Measurements from ENCODE around the gene DPT.

Gene DPT

DNA sequence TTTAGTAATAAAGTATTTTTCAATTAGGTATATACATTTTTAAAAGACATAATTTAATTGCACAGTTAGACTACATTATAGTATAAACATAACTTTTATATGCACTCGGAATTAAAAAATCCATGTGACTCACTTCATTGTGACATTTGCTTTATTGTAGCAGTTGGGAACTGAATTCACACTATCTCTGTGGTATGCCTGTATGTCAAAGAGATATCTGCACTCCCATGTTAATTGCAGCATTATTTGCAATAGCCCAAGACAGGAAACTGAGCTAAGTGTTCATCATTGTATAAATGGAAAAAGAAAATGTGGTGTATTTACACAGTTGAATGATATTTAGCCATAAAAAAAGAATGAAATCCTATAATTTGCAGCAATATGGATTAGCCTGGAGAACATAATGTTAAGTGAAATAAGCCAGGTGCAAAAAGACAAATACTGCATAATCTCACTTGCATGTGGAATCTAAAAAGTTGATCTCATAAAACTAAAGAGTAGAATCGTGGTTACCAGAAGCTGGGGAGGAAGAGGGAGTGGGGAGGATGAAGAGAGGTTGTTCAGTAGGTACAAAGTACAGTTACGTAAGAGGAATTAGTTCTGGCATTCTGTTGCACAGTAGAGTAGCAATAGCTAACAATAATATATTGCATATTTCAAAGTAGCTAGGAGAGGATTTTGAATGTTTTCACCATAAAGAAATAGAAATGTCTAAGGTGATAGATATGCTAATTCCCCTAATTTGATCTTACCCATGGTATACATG, 64.8 kb downstream of the DPT start:
- DNase-seq (ENCODE audit: low spot score): no peak

DNA sequence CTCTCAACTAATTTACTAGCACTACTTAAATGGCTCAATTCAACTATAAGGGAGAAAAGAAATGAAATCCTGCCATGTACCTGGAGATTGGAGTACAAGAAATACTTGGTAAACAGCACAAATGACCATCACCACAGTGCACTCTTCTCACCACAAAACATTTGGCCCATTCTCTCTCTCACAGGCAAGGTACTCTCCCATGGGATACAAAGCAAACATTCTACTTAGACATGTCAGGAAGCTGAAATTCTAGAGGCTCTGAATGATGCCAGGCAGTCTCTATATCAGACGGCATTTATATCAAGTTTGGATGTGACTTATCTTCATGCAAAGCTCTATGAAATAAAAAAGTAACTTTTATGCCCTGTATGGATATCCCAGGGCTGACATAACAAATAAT, 72.5 kb downstream of the DPT start:
- DNase-seq (ENCODE audit: low spot score): no peak

DNA sequence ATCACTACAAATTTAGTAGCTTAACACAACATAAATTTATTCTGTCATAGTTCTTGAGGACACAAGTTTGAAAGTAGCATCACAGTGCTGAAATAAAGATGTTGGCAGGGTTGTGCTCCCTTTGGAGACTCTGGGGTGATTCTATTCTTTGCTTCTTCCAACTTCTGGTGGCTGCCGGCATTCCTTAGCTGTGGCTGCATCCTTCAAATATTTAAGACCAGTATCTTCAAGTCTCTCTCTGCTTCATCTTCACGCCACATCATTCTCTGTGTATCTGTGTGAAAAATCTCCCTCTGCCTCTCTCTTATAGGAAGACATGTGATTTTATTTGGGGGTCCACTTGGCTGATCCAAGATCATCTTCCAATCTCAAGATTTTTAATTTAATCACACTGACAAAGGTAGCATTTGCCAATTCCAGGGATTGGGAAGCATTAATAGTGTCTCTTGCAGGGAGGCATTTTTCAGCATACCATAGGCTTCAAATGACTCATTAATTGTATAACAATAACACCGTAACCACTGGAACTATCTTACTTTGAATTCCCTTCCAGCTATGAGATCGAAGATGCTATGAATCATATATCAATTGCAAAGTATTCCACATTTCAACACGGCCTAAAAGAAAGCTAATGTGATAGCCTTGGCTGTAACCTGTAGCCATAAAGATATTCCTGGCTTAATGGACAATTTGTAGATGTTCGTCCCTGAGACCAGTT, 74.6 kb downstream of the DPT start:
- DNase-seq (ENCODE audit: low spot score): no peak

DNA sequence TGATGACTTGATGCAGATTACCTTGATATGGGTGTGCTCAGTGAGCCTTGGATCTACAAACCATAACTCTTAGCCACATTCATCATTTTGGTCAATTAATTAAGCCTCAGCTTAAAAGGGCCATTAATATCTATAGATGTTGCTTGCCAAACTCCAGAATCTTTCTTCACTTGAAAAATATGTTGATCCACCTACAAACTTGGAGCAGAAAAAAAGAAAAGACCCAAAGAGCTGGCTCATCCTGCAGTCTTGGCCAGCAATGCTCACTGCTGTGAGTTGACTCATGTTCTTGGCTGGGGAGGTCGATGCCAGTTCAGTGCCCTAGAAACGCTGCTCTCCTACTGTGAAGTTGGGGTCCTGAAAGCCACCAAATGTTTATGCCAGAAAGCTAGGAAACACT, 75.4 kb downstream of the DPT start:
- DNase-seq (ENCODE audit: low spot score): no peak

DNA sequence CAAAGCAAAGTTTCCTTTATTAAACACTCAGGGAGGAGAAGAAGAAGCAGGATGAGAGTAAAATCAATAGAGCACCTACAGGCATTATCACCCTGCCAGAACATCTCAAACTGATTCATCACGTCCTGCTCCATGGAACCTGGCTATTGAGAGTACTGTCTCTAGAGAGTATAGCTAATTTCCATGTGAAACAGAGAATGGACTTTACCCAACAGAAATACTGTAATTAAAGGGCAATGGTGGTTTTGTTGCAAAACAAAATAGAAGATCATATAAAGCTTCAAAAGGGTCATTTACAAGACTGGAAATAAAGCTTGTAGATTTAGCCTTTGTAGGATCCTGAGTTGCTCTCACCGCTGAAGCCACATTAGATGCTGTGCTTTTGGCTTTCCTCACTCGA, 83.3 kb downstream of the DPT start:
- DNase-seq (ENCODE audit: low spot score): no peak
